Kidney (tissue), 14 donors: Measurements from ENCODE around the gene RNF126. TPM values are rescaled to one million over a fixed set of nuclear protein-coding genes. Genes with fewer than 3 reads are reported as not detected.

Source experiments
- DNase-seq, 5 donors: peaks; one replicate each; pipeline ENCODE4 v3.0.0-alpha.2; 2013 to 2020
- FAIRE-seq: peaks from 2 replicates; lab custom pipeline; 2012; peaks lifted over from hg19 to GRCh38; lab: Jason Lieb, UNC
- H3K27ac ChIP-seq, 2 donors: one replicate each; pipeline ENCODE4 v1.7.0; 2013; ENCODE audit warnings: low read depth in 2 of 2, low read length in 2 of 2, inconsistent platforms in 1 of 2
- H3K27me3 ChIP-seq: one replicate; pipeline ENCODE4 v1.7.1; 2013; ENCODE audit warnings: low read length, inconsistent platforms; ENCODE audit not compliant: control insufficient read depth, insufficient read depth
- H3K36me3 ChIP-seq, 3 donors: one replicate each; pipeline versions ENCODE4 v1.7.0 to v1.7.1; 2013; ENCODE audit warnings: low read length in 3 of 3, control low read depth in 1 of 3, inconsistent platforms in 1 of 3; ENCODE audit not compliant: insufficient read depth in 3 of 3, control insufficient read depth in 2 of 3
- H3K4me1 ChIP-seq, 3 donors: one replicate each; pipeline versions ENCODE4 v1.7.0 to v1.7.1; 2013; ENCODE audit warnings: low read length in 3 of 3, inconsistent platforms in 1 of 3, low read depth in 1 of 3; ENCODE audit not compliant: control insufficient read depth in 2 of 3, insufficient read depth in 2 of 3
- H3K4me3 ChIP-seq, 3 donors: one replicate each; pipeline versions ENCODE4 v1.7.0 to v1.8.1; 2013; ENCODE audit warnings: low read length in 3 of 3, control low read depth in 1 of 3, inconsistent platforms in 1 of 3
- H3K9ac ChIP-seq, 3 donors: one replicate each; pipeline versions ENCODE4 v1.7.0 to v1.7.1; 2013; ENCODE audit warnings: low read length in 3 of 3, control low read depth in 1 of 3, inconsistent platforms in 1 of 3
- H3K9me3 ChIP-seq, 3 donors: one replicate each; pipeline versions ENCODE4 v1.7.0 to v1.7.1; 2013; ENCODE audit warnings: low read length in 3 of 3, control low read depth in 1 of 3, inconsistent platforms in 1 of 3; ENCODE audit not compliant: control insufficient read depth in 2 of 3, insufficient read depth in 1 of 3
- CTCF ChIP-seq: IDR thresholded peaks from 3 replicates; pipeline ENCODE4 v1.5.1; 2012; ENCODE audit warnings: mild to moderate bottlenecking, moderate library complexity, borderline replicate concordance; ENCODE audit not compliant: insufficient read depth; ENCODE audit errors: extremely low read depth
- intact Hi-C: fragments of 100-400 bp; cut with DNase I; formaldehyde crosslinking; loops from one replicate; pipeline ENCODE4 v1.11.1; 2022
- polyA plus RNA-seq: library from polyadenylated mRNA; stranded (reverse); fragments of 350-450 nt; fragmentation: Illumina TruSeq; extraction: RNeasy Lipid Tissue Mini Kit (QIAGEN cat#74804); gene quantifications from one replicate; pipeline ENCODE4 v1.2.3, GENCODE V29; 2014; ENCODE audit warnings: low read depth, low replicate concordance; ENCODE audit not compliant: insufficient read depth
- total RNA-seq: library from RNA; stranded (reverse); fragmentation: NEBNext Ultra II Directional; extraction: Animal tissue kit (Norgen Biotek cat#: 25700); gene quantifications from one replicate; pipeline ENCODE4 v1.2.1, GENCODE V29; 2021
- donor health status: control.
- donor health status: control.
- donor health status: control.
- donor health status: control.
- donor health status: control.
- donor health status: DM: yes; HTN: yes; CAD: no.
- donor health status: Normal renal cell carcinoma (clear cell type).

The RNF126 gene
- total and polyA plus RNA-seq, 2 donors from 2014 or later: 33.3 to 38.0 TPM

GRCh38 chr19:676339-677105 lies 13.5 kb upstream of the RNF126 start, which contains the start of gene FSTL3:
TSS of gene FSTL3 (plus strand) at chr19:676392. CDS start at chr19:676424, 32 bp downstream.
- FAIRE-seq (no peak), DNase-seq (peak in 3 of 5 donors; percentile 53 to 78 (median 69))
- peak within 1 kb of the TSS in 2 of 3 donors; percentile 48 to 77 for H3K9ac ChIP-seq
- peak within 1 kb of the TSS; percentile 50 to 66 (median 54) for H3K4me3 ChIP-seq
- H3K9me3 ChIP-seq: no peaks in the 10 kb centered on the region
- H3K36me3 ChIP-seq: no peaks in the 10 kb centered on the region
- H3K4me1 ChIP-seq: peaks cover 0 to 19% (median 0%) of the 10 kb centered on the region in 3 donors
- TF ChIP-seq CTCF: no peak
- intact Hi-C loops: no loop called here
- H3K27ac ChIP-seq: peak within 1 kb of the TSS; percentile 67 to 71
- no peaks in the 10 kb centered on the region for H3K27me3 ChIP-seq

DNA sequence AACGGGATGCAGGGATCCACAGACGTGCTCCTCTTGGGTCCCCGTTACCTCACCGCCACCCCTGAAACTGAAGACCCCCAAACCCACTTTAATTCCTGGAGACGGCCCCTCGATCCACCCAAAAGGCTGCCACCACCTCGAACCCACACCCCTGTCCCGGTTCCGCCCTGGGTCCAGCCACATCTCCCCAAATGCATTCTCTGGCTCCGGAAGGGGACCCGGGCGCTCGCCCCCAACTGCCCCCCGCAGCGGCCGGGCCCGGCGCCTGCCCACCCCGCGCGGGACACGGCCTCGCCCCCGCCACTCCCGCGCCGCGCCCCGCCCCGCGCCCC lies 13.0 kb upstream of the RNF126 start:
- H3K4me1 ChIP-seq: peaks cover 0 to 19% (median 0%) of the 10 kb centered on the region in 3 donors
- DNase-seq (no peak), FAIRE-seq (no peak)
- no peak overlapping the region for H3K9ac ChIP-seq
- H3K27ac ChIP-seq: peak overlapping the region in 1 of 2 donors; percentile 23
- H3K36me3 ChIP-seq: no peaks in the 10 kb centered on the region
- intact Hi-C loops: no loop called here
- no peaks in the 10 kb centered on the region for H3K27me3 ChIP-seq
- peak overlapping the region in 1 of 3 donors; percentile 21 for H3K4me3 ChIP-seq
- TF ChIP-seq CTCF: no peak
- H3K9me3 ChIP-seq: no peaks in the 10 kb centered on the region

DNA sequence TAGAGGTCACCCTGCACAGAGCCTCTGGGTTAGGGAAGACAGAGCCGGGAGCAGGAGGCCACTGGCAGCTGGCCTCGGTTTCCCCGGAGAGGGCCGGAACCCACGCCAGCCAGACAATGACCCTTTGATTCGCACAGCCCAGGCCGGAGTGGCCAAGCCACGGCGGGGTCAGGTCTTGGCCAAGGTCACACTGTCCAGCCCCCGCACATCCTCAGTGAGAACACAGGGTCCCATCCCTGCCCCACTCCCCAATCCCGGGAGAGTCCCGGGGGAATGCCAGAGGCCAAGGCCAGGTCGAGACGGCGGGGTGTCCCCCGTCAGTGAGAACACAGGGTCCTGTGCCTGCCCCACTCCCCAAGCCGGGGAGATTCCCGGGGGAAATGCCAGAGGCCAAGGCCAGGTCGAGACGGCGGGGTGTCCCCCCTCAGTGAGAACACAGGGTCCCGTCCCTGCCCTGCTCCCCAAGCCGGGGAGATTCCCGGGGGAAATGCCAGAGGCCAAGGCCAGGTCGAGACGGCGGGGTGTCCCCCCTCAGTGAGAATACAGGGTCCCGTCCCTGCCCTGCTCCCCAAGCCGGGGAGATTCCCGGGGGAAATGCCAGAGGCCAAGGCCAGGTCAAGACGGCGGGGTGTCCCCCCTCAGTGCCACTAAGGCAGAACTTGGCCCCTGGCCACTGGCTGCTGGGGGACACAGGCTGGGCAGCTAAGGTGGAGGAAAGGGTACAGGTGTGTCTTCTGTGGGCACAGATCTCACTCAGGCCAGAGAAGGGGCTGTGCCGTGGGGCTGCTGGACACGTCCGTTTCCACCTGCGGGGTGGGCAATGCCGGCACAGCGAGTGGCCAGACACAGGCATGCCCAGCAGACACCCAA lies 11.5 kb upstream of the RNF126 start:
- Histone ChIP-seq H3K4me1 (peaks cover 0 to 19% (median 0%) of the 10 kb centered on the region in 3 donors), H3K27me3 (no peaks in the 10 kb centered on the region), H3K27ac (no peak overlapping the region), H3K9ac (peak overlapping the region in 1 of 3 donors; percentile 46), H3K9me3 (no peaks in the 10 kb centered on the region), H3K4me3 (no peak overlapping the region), H3K36me3 (no peaks in the 10 kb centered on the region)
- no peak for FAIRE-seq
- no peak for TF ChIP-seq CTCF
- intact Hi-C loops: no loop called here
- DNase-seq: no peak
